Liver (tissue), 3 donors: Measurements from ENCODE around the gene SEC31B.

Source experiments
- GABPA ChIP-seq, 2 donors: IDR thresholded peaks in 1 of 2; conservative IDR thresholded peaks in 1 of 2; 2 replicates each; pipeline ENCODE4 v1.6.1; 2016; ENCODE audit warnings: antibody characterized with exemption in 2 of 2, mild to moderate bottlenecking in 1 of 2, moderate library complexity in 1 of 2
- JUND ChIP-seq, 2 donors: IDR thresholded peaks; 2 replicates each; pipeline ENCODE4 v1.6.1; 2016; ENCODE audit warnings: antibody characterized with exemption in 2 of 2
- MAX ChIP-seq: IDR thresholded peaks from 2 replicates; pipeline ENCODE4 v1.6.1; 2016; ENCODE audit warnings: antibody characterized with exemption
- RAD21 ChIP-seq, 2 donors: IDR thresholded peaks; 2 replicates each; pipeline ENCODE4 v1.6.1; 2016; ENCODE audit warnings: antibody characterized with exemption in 2 of 2, mild to moderate bottlenecking in 2 of 2
- RXRA ChIP-seq, 2 donors: IDR thresholded peaks; 2 replicates each; pipeline ENCODE4 v1.6.1; 2017 to 2018; ENCODE audit warnings: antibody characterized with exemption in 2 of 2, mild to moderate bottlenecking in 1 of 2
- ZBTB33 ChIP-seq: IDR thresholded peaks from 2 replicates; pipeline ENCODE4 v1.6.1; 2016; ENCODE audit warnings: antibody characterized with exemption
- TF ChIP-seq, protein P1 (sequence below): fragments of 150-350 bp; IDR thresholded peaks from 2 replicates; pipeline ENCODE4 v1.5.1; 2017; ENCODE audit warnings: improper control_type of control experiment, low read depth, low read length; ENCODE audit not compliant: missing input control
- TF ChIP-seq, protein P2 (sequence below): IDR thresholded peaks from 2 replicates; pipeline ENCODE4 v1.6.1; 2016; ENCODE audit warnings: antibody characterized with exemption, mild to moderate bottlenecking
- donor health status: healthy.
- donor health status: healthy.

- TF ChIP-seq, protein P1, sequence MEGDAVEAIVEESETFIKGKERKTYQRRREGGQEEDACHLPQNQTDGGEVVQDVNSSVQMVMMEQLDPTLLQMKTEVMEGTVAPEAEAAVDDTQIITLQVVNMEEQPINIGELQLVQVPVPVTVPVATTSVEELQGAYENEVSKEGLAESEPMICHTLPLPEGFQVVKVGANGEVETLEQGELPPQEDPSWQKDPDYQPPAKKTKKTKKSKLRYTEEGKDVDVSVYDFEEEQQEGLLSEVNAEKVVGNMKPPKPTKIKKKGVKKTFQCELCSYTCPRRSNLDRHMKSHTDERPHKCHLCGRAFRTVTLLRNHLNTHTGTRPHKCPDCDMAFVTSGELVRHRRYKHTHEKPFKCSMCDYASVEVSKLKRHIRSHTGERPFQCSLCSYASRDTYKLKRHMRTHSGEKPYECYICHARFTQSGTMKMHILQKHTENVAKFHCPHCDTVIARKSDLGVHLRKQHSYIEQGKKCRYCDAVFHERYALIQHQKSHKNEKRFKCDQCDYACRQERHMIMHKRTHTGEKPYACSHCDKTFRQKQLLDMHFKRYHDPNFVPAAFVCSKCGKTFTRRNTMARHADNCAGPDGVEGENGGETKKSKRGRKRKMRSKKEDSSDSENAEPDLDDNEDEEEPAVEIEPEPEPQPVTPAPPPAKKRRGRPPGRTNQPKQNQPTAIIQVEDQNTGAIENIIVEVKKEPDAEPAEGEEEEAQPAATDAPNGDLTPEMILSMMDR, result no peak
- TF ChIP-seq MAX, result no peak
- no peak for TF ChIP-seq JUND (IDR thresholded peaks at IDR 0.05)
- no peak for TF ChIP-seq GABPA (IDR thresholded peaks at IDR 0.05 in 1 of 2, conservative IDR thresholded peaks at IDR 0.05 in 1 of 2)
- TF ChIP-seq, protein P2, sequence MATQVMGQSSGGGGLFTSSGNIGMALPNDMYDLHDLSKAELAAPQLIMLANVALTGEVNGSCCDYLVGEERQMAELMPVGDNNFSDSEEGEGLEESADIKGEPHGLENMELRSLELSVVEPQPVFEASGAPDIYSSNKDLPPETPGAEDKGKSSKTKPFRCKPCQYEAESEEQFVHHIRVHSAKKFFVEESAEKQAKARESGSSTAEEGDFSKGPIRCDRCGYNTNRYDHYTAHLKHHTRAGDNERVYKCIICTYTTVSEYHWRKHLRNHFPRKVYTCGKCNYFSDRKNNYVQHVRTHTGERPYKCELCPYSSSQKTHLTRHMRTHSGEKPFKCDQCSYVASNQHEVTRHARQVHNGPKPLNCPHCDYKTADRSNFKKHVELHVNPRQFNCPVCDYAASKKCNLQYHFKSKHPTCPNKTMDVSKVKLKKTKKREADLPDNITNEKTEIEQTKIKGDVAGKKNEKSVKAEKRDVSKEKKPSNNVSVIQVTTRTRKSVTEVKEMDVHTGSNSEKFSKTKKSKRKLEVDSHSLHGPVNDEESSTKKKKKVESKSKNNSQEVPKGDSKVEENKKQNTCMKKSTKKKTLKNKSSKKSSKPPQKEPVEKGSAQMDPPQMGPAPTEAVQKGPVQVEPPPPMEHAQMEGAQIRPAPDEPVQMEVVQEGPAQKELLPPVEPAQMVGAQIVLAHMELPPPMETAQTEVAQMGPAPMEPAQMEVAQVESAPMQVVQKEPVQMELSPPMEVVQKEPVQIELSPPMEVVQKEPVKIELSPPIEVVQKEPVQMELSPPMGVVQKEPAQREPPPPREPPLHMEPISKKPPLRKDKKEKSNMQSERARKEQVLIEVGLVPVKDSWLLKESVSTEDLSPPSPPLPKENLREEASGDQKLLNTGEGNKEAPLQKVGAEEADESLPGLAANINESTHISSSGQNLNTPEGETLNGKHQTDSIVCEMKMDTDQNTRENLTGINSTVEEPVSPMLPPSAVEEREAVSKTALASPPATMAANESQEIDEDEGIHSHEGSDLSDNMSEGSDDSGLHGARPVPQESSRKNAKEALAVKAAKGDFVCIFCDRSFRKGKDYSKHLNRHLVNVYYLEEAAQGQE, result no peak
- no peak for TF ChIP-seq ZBTB33
- no peak for TF ChIP-seq RXRA (IDR thresholded peaks at IDR 0.05)
- no peak for TF ChIP-seq RAD21 (IDR thresholded peaks at IDR 0.05)
Observed at GRCh38 chr10:100553929-100554328, 34.3 kb upstream of the SEC31B start.
